Esophagus muscularis mucosa (tissue), 4 donors: Measurements from ENCODE around the gene NUCKS1. TPM values are rescaled to one million over a fixed set of nuclear protein-coding genes. Genes with fewer than 3 reads are reported as not detected.

ENCODE experiments used
- DNase-seq: peaks from one replicate; pipeline ENCODE4 v3.0.0-alpha.2; 2017; ENCODE audit errors: extremely low spot score
- H3K27ac ChIP-seq, 4 donors: fragments of 200-600 bp; sonication (generic); replicated peaks in 1 of 4; 1 replicate in 3 of 4; 2 replicates in 1 of 4; pipeline ENCODE4 v1.5.1; 2016 to 2019; ENCODE audit warnings: mild to moderate bottlenecking in 1 of 4
- H3K27me3 ChIP-seq, 4 donors: fragments of 200-600 bp; sonication (generic); one replicate each; pipeline versions ENCODE4 v1.5.1 to v1.6.0; 2016 to 2019
- H3K36me3 ChIP-seq, 4 donors: fragments of 200-600 bp; sonication (generic); one replicate each; pipeline ENCODE4 v1.5.1; 2016 to 2019
- H3K4me1 ChIP-seq, 4 donors: fragments of 200-600 bp; sonication (generic); one replicate each; pipeline ENCODE4 v1.5.1; 2016 to 2019
- H3K4me3 ChIP-seq, 4 donors: fragments of 200-600 bp; sonication (generic); 1 replicate in 2 of 4; 2 replicates in 2 of 4; pipeline ENCODE4 v1.5.1; 2016 to 2019; ENCODE audit warnings: mild to moderate bottlenecking in 4 of 4, moderate library complexity in 1 of 4
- H3K9me3 ChIP-seq, 4 donors: fragments of 200-600 bp; sonication (generic); 1 replicate in 3 of 4; 2 replicates in 1 of 4; pipeline ENCODE4 v1.5.1; 2016 to 2019
- CTCF ChIP-seq, 3 experiments: fragments of 200-600 bp in 2 of 3; fragments of 450-650 bp in 1 of 3; sonication (generic) in 2 of 3; IDR thresholded peaks; one replicate each; pipeline ENCODE4 v1.5.1; 2017 to 2019; ENCODE audit warnings: antibody characterized with exemption in 3 of 3, mild to moderate bottlenecking in 2 of 3, moderate library complexity in 1 of 3
- EP300 ChIP-seq: sonication (generic); formaldehyde crosslinking; IDR thresholded peaks from one replicate; pipeline ENCODE4 v1.6.1; 2017; ENCODE audit warnings: antibody characterized with exemption
- POLR2A ChIP-seq: fragments of 450-650 bp; IDR thresholded peaks from one replicate; pipeline ENCODE4 v1.6.1; 2017; ENCODE audit warnings: antibody characterized with exemption, moderate library complexity, mild to moderate bottlenecking, low read depth
- POLR2AphosphoS5 ChIP-seq, 2 donors: sonication (generic); formaldehyde crosslinking; IDR thresholded peaks; one replicate each; pipeline ENCODE4 v1.6.1; 2017; ENCODE audit warnings: antibody characterized with exemption in 2 of 2
- WGBS: methylation state at CpG from one replicate; pipeline ENCODE4 v1.1.5; 2018; 5-methylcytosine and 5-hydroxymethylcytosine counted together
- intact Hi-C: fragments of 100-400 bp; cut with DNase I; formaldehyde crosslinking; loops from one replicate; pipeline ENCODE4 v1.15.1; 2023
- total RNA-seq, 4 donors: library from RNA; depleted of rRNA; stranded (reverse); fragments of >200 nt; gene quantifications; one replicate each; pipeline versions ENCODE4 v1.1.0 to v1.2.1, GENCODE V29; 2016

Gene NUCKS1
- total RNA-seq, 4 donors from 2014 or later = 111 to 120 (median 116) TPM

GRCh38 chr1:205687242-205687641, 62.7 kb downstream of the NUCKS1 start:
- intact Hi-C loops = no loop called here
- Histone ChIP-seq H3K4me1 (no peaks in the 10 kb centered on the region), H3K27me3 (no peaks in the 10 kb centered on the region), H3K36me3 (no peaks in the 10 kb centered on the region), H3K27ac (no peak overlapping the region), H3K4me3 (no peak overlapping the region), H3K9me3 (no peaks in the 10 kb centered on the region)
- no peak for TF ChIP-seq EP300
- no peak for TF ChIP-seq POLR2AphosphoS5 (IDR thresholded peaks at IDR 0.05)
- no peak for TF ChIP-seq CTCF (IDR thresholded peaks at IDR 0.05)
- no peak for TF ChIP-seq POLR2A
- DNase-seq = no peak
- WGBS = 72% methylated on average over 2 of the region's 2 CpGs

GRCh38 chr1:205681364-205681763, 68.6 kb downstream of the NUCKS1 start:
- intact Hi-C loops = no loop called here
- 89% methylated on average over 3 of the region's 3 CpGs for WGBS
- Histone ChIP-seq H3K27ac (no peak overlapping the region), H3K9me3 (no peaks in the 10 kb centered on the region), H3K27me3 (no peaks in the 10 kb centered on the region), H3K36me3 (no peaks in the 10 kb centered on the region), H3K4me3 (no peak overlapping the region), H3K4me1 (peaks cover 18 to 21% (median 21%) of the 10 kb centered on the region in 4 donors)
- no peak for TF ChIP-seq POLR2A
- no peak for TF ChIP-seq CTCF (IDR thresholded peaks at IDR 0.05)
- no peak for TF ChIP-seq POLR2AphosphoS5 (IDR thresholded peaks at IDR 0.05)
- TF ChIP-seq EP300 = no peak
- no peak for DNase-seq

GRCh38 chr1:205680073-205680851, 69.7 kb downstream of the NUCKS1 start, which contains the start of gene SLC45A3:
Gene SLC45A3, minus strand, starts transcription at chr1:205680509. Its CDS starts 15,853 bp downstream, at chr1:205664656.
- Histone ChIP-seq H3K36me3 (no peaks in the 10 kb centered on the region), H3K4me3 (peak within 1 kb of the TSS; percentile 68 to 71 (median 70)), H3K4me1 (peaks cover 18 to 21% (median 21%) of the 10 kb centered on the region in 4 donors), H3K9me3 (no peaks in the 10 kb centered on the region), H3K27ac (peak within 1 kb of the TSS; percentile 18 to 41 (median 40)), H3K27me3 (no peaks in the 10 kb centered on the region)
- intact Hi-C loops = no loop called here
- no peak for TF ChIP-seq CTCF (IDR thresholded peaks at IDR 0.05)
- TF ChIP-seq POLR2A = no peak
- no peak for TF ChIP-seq POLR2AphosphoS5 (IDR thresholded peaks at IDR 0.05)
- TF ChIP-seq EP300 = no peak
- no peak for DNase-seq
- 3% methylated on average over 27 of the region's 86 CpGs for WGBS

GRCh38 chr1:205678286-205679111, 71.5 kb downstream of the NUCKS1 start:
- WGBS = 74% methylated on average over 10 of the region's 10 CpGs
- no peaks in the 10 kb centered on the region for H3K27me3 ChIP-seq
- intact Hi-C loops = no loop called here
- no peaks in the 10 kb centered on the region for H3K9me3 ChIP-seq
- no peak for DNase-seq
- H3K36me3 ChIP-seq = no peaks in the 10 kb centered on the region
- H3K27ac ChIP-seq = no peak overlapping the region
- H3K4me1 ChIP-seq = peaks cover 18 to 21% (median 21%) of the 10 kb centered on the region in 4 donors
- H3K4me3 ChIP-seq = peak overlapping the region; percentile 68 to 71 (median 70)
- TF ChIP-seq CTCF (IDR thresholded peaks at IDR 0.05) (no peak), POLR2A (no peak), EP300 (no peak), POLR2AphosphoS5 (IDR thresholded peaks at IDR 0.05) (no peak)
